Measurements from ENCODE around the gene PARL.

PARL gene

DNA sequence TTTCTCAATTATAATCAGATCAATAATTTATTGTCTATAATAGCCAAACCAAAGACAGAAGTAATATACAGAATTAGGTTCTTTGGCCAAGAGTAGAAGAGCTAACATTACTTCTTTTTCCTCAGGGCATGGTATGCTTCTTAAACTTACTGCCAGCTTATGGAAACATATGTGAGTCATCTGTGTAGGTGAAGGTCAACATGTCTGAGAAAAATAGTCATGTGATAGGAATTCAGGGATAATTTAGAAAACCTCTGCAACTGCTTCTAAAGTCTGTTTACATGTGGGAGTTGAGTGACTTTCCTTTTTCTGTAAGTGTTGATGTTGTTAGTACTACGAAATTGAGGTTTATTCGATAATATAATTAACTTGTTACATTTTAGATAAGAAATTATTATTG, 40.1 kb downstream of the PARL start:
- H3K36me3 ChIP-seq (ENCODE audit: control insufficient read depth, low read depth, low read length): peaks cover 64% of the 10 kb centered on the region
- no peak overlapping the region for H3K4me3 ChIP-seq (ENCODE audit: low read length)
- H3K9ac ChIP-seq (ENCODE audit: low read length): no peak overlapping the region
- H3K27me3 ChIP-seq (ENCODE audit: control insufficient read depth, insufficient read depth, low read length): no peaks in the 10 kb centered on the region
- no peaks in the 10 kb centered on the region for H3K4me1 ChIP-seq (ENCODE audit: control insufficient read depth, low read depth, low read length)
- H3K9me3 ChIP-seq (ENCODE audit: control insufficient read depth, low read depth, low read length): no peaks in the 10 kb centered on the region
- H3K27ac ChIP-seq (ENCODE audit: low read length): no peak overlapping the region

DNA sequence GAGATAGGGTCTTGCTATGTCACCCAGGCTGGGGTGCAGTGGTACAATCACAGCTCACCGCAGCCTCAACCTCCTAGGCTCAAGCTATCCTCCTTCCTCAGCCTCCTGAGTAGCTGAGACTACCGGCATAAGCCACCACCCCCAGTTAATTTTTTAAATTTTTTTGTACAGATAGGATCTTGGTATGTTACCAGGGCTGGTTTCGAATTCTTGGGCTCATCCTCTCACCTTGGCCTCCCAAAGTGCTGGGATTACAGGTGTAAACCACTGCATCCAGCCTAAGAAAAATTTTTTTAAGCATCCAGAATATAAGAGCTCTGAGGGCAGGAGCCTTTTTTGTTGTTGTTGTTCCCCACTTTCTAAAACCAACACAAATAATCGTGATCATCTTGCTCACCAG, 44.9 kb downstream of the PARL start:
- Histone ChIP-seq H3K36me3 (ENCODE audit: control insufficient read depth, low read depth, low read length) (peaks cover 54% of the 10 kb centered on the region), H3K9me3 (ENCODE audit: control insufficient read depth, low read depth, low read length) (no peaks in the 10 kb centered on the region)

DNA sequence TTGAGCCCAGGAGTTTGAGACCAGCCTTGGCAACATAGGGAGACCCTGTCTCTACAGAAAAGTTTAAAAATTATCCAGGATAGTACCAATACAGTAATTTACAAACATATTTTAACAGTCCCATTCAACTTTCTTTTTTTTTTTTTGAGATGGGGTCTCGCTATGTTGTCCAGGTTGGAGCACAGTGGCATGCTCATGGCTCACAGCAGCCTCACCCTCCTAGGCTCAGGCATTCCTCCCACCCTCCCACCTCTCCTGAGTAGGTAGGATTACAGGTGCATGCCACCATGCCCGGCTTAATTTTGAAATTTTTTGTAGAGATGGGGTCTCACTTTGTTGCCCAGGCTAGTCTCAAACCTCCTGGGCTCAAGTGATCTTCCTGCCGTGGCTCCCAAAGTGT, 46.8 kb downstream of the PARL start:
- Histone ChIP-seq H3K4me1 (ENCODE audit: control insufficient read depth, low read depth, low read length) (no peaks in the 10 kb centered on the region), H3K36me3 (ENCODE audit: control insufficient read depth, low read depth, low read length) (peaks cover 54% of the 10 kb centered on the region), H3K27ac (ENCODE audit: low read length) (no peak overlapping the region), H3K27me3 (ENCODE audit: control insufficient read depth, insufficient read depth, low read length) (no peaks in the 10 kb centered on the region), H3K9me3 (ENCODE audit: control insufficient read depth, low read depth, low read length) (no peaks in the 10 kb centered on the region), H3K4me3 (ENCODE audit: low read length) (no peak overlapping the region), H3K9ac (ENCODE audit: low read length) (no peak overlapping the region)

More for the DNA sequence above, 44.9 kb downstream of the PARL start:
- no peak overlapping the region for H3K27ac ChIP-seq (ENCODE audit: low read length)
- H3K9ac ChIP-seq (ENCODE audit: low read length): no peak overlapping the region
- no peaks in the 10 kb centered on the region for H3K27me3 ChIP-seq (ENCODE audit: control insufficient read depth, insufficient read depth, low read length)
- no peak overlapping the region for H3K4me3 ChIP-seq (ENCODE audit: low read length)
- H3K4me1 ChIP-seq (ENCODE audit: control insufficient read depth, low read depth, low read length): no peaks in the 10 kb centered on the region

DNA sequence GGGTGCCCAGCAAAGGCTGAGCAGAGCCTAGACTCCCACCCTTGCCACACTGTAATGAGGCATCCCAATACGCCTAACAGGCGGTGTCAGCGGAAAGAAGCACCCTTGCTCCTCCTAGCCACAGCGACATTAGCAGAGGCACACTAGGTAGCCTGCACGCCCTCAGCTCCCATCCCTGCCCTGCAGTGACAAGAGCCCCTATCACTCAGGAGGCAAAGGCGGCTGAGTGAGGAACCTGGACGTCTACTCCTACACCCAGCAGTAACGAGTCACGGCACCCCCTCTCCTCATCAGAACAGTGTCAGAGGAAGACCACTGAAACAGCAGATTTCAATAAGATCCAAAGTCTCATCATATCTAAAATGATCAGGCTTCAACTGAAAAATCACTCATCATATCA, 47.3 kb downstream of the PARL start:
- peaks cover 57% of the 10 kb centered on the region for H3K36me3 ChIP-seq (ENCODE audit: control insufficient read depth, low read depth, low read length)

GRCh38 chr3:183833516-183833915, 51.2 kb downstream of the PARL start:
- Histone ChIP-seq H3K36me3 (ENCODE audit: control insufficient read depth, low read depth, low read length) (peaks cover 38% of the 10 kb centered on the region), H3K27me3 (ENCODE audit: control insufficient read depth, insufficient read depth, low read length) (no peaks in the 10 kb centered on the region), H3K27ac (ENCODE audit: low read length) (no peak overlapping the region), H3K9me3 (ENCODE audit: control insufficient read depth, low read depth, low read length) (no peaks in the 10 kb centered on the region), H3K4me3 (ENCODE audit: low read length) (no peak overlapping the region), H3K9ac (ENCODE audit: low read length) (no peak overlapping the region), H3K4me1 (ENCODE audit: control insufficient read depth, low read depth, low read length) (no peaks in the 10 kb centered on the region)

More for the DNA sequence above, 47.3 kb downstream of the PARL start:
- H3K4me1 ChIP-seq (ENCODE audit: control insufficient read depth, low read depth, low read length): no peaks in the 10 kb centered on the region
- no peaks in the 10 kb centered on the region for H3K27me3 ChIP-seq (ENCODE audit: control insufficient read depth, insufficient read depth, low read length)
- H3K9ac ChIP-seq (ENCODE audit: low read length): no peak overlapping the region
- no peak overlapping the region for H3K4me3 ChIP-seq (ENCODE audit: low read length)
- H3K27ac ChIP-seq (ENCODE audit: low read length): no peak overlapping the region
- H3K9me3 ChIP-seq (ENCODE audit: control insufficient read depth, low read depth, low read length): no peaks in the 10 kb centered on the region

DNA sequence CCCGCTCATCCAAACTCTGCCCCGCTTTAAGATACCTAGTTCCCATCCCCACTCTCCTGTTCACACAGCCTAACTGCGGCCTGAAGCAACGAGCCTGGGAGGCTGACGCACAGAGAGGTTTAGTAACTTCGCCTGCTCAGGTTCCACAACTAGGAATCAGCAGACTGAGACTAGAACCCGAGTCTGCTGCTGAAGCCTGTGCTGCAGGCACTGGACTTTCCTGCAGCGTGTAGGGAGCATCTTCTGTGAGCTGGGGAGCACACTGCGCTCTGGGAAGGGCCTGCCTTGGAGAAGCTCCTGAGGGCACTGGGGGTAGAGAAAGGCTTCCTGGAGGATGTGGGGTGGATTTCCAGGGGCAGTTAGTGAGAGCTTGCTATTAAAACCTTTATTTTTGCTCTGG, 54.5 kb downstream of the PARL start:
- Histone ChIP-seq H3K36me3 (ENCODE audit: control insufficient read depth, low read depth, low read length) (peaks cover 27% of the 10 kb centered on the region), H3K27me3 (ENCODE audit: control insufficient read depth, insufficient read depth, low read length) (no peaks in the 10 kb centered on the region)

GRCh38 chr3:183829466-183829865, 55.2 kb downstream of the PARL start:
- Histone ChIP-seq H3K4me3 (ENCODE audit: low read length) (no peak overlapping the region), H3K9me3 (ENCODE audit: control insufficient read depth, low read depth, low read length) (no peaks in the 10 kb centered on the region), H3K9ac (ENCODE audit: low read length) (no peak overlapping the region), H3K27me3 (ENCODE audit: control insufficient read depth, insufficient read depth, low read length) (peaks cover 2% of the 10 kb centered on the region), H3K36me3 (ENCODE audit: control insufficient read depth, low read depth, low read length) (peaks cover 25% of the 10 kb centered on the region), H3K27ac (ENCODE audit: low read length) (no peak overlapping the region), H3K4me1 (ENCODE audit: control insufficient read depth, low read depth, low read length) (peaks cover under 1% of the 10 kb centered on the region)

More for the DNA sequence above, 54.5 kb downstream of the PARL start:
- Histone ChIP-seq H3K9me3 (ENCODE audit: control insufficient read depth, low read depth, low read length) (no peaks in the 10 kb centered on the region), H3K27ac (ENCODE audit: low read length) (no peak overlapping the region), H3K9ac (ENCODE audit: low read length) (no peak overlapping the region), H3K4me3 (ENCODE audit: low read length) (no peak overlapping the region), H3K4me1 (ENCODE audit: control insufficient read depth, low read depth, low read length) (no peaks in the 10 kb centered on the region)

- no peak overlapping the region for H3K9ac ChIP-seq (ENCODE audit: low read length)
- no peak overlapping the region for H3K27ac ChIP-seq (ENCODE audit: low read length)
- peaks cover 20% of the 10 kb centered on the region for H3K36me3 ChIP-seq (ENCODE audit: control insufficient read depth, low read depth, low read length)
These were observed 56.2 kb downstream of the PARL start for GRCh38 chr3:183828538-183828870.

DNA sequence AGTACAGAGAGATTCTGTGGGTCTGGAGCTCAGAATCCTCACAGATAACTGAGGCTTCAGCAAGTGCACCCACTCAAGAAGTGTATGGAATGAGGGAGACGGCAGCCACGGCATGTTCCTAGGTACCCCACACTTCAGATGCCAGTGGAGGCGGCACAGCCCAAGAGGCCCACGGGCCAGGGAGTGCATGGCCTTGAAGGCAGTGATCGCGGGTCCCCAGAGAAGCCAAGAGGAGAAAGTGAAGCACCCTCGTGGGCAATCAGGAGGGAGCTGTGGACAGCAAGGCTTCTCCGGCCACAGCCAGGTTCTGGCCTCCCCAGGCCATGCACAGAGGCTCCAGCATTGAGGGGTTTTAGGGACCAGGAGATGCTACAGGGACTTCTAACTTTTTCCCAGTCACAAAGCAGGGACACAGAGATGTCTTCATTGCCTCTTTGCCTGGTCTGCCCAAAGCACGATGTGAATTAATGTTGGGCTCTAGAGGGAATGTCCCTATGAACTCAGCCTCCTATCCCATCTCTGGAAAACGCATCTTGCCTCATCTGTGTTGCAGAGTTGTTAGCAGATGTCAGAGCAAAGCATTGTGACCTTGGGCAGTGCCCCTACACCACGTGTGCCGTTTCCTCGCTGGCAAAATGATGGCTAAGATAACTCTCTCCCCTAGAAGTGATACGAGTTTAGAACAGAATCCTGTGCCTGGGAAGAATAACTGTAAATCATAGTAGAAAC, 56.7 kb downstream of the PARL start:
- Histone ChIP-seq H3K27ac (ENCODE audit: low read length) (no peak overlapping the region), H3K27me3 (ENCODE audit: control insufficient read depth, insufficient read depth, low read length) (peaks cover 11% of the 10 kb centered on the region), H3K4me3 (ENCODE audit: low read length) (no peak overlapping the region), H3K9ac (ENCODE audit: low read length) (no peak overlapping the region), H3K4me1 (ENCODE audit: control insufficient read depth, low read depth, low read length) (peaks cover 3% of the 10 kb centered on the region), H3K36me3 (ENCODE audit: control insufficient read depth, low read depth, low read length) (peaks cover 15% of the 10 kb centered on the region), H3K9me3 (ENCODE audit: control insufficient read depth, low read depth, low read length) (no peaks in the 10 kb centered on the region)

More at GRCh38 chr3:183828538-183828870, 56.2 kb downstream of the PARL start:
- Histone ChIP-seq H3K27me3 (ENCODE audit: control insufficient read depth, insufficient read depth, low read length) (peaks cover 11% of the 10 kb centered on the region), H3K9me3 (ENCODE audit: control insufficient read depth, low read depth, low read length) (no peaks in the 10 kb centered on the region), H3K4me3 (ENCODE audit: low read length) (no peak overlapping the region), H3K4me1 (ENCODE audit: control insufficient read depth, low read depth, low read length) (peaks cover 3% of the 10 kb centered on the region)

DNA sequence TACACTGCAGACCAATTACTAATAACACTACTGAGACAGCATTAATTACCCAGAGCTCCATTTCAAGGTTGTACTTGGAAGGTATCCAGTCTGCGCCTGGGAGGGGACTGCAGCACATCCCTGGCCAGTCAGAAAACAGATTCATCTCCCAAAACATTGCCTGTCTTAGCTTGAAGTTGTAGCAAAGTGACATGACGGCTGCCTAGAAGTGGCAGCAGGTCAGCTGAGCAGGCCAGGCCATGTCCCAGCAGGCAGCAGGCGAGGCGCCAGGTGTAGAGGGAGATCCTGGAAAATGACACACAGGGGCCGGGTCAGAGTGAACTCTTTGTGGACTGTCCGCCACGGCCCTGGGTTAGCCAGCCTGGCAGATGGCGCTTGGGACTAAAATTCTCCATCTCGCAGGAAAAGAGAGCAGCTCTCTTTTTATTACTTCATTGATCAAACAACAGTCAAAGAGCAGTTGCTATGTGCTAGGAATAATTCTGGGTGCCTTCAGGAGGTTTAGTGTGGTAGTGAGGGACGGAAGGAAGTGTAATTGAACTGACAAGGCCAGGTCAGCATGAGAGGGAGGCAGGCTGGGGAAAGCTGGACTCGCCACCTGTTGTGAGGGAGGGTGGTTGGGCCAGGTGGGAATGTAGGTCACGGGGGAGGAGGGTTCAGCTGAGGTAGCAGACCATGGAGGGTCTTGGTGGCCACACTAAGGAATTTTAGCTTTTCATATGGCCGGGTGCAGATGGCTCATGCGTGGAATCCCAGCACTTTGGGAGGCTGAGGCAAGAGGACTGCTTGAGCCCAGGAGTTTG, 58.0 kb downstream of the PARL start:
- Histone ChIP-seq H3K27me3 (ENCODE audit: control insufficient read depth, insufficient read depth, low read length) (peaks cover 11% of the 10 kb centered on the region), H3K4me3 (ENCODE audit: low read length) (no peak overlapping the region), H3K27ac (ENCODE audit: low read length) (no peak overlapping the region), H3K4me1 (ENCODE audit: control insufficient read depth, low read depth, low read length) (peaks cover 3% of the 10 kb centered on the region), H3K9ac (ENCODE audit: low read length) (no peak overlapping the region), H3K9me3 (ENCODE audit: control insufficient read depth, low read depth, low read length) (no peaks in the 10 kb centered on the region), H3K36me3 (ENCODE audit: control insufficient read depth, low read depth, low read length) (peaks cover 10% of the 10 kb centered on the region)

- Histone ChIP-seq H3K27me3 (ENCODE audit: control insufficient read depth, insufficient read depth, low read length) (peaks cover 11% of the 10 kb centered on the region), H3K9me3 (ENCODE audit: control insufficient read depth, low read depth, low read length) (no peaks in the 10 kb centered on the region), H3K36me3 (ENCODE audit: control insufficient read depth, low read depth, low read length) (peaks cover 10% of the 10 kb centered on the region), H3K4me1 (ENCODE audit: control insufficient read depth, low read depth, low read length) (peaks cover 3% of the 10 kb centered on the region), H3K4me3 (ENCODE audit: low read length) (peak within 1 kb of the TSS; percentile 68), H3K9ac (ENCODE audit: low read length) (peak within 1 kb of the TSS; percentile 15), H3K27ac (ENCODE audit: low read length) (no peak within 1 kb of the TSS)
These were observed 59.1 kb downstream of the PARL start, which contains the start of gene MAP6D1 for GRCh38 chr3:183825456-183826161. MAP6D1 (minus strand) TSS chr3:183825577; CDS start chr3:183825547, 30 bp downstream.

Data from iPS-18a (cell line).